Ovary (tissue), 9 donors: ENCODE data around the gene FOXK2. TPM values are rescaled to one million over a fixed set of nuclear protein-coding genes. Genes with fewer than 3 reads are reported as not detected.

Experiments
- DNase-seq, 5 donors: peaks; one replicate each; pipeline ENCODE4 v3.0.0-alpha.2; 2019 to 2020
- H3K27ac ChIP-seq, 2 donors: fragments of 200-600 bp; one replicate each; pipeline versions ENCODE4 v1.5.1 to v1.8.0; 2019 to 2022
- H3K27me3 ChIP-seq: fragments of 200-600 bp; one replicate; pipeline ENCODE4 v1.8.0; 2022
- H3K36me3 ChIP-seq: fragments of 200-600 bp; sonication (generic); one replicate; pipeline ENCODE4 v1.5.1; 2019
- H3K4me1 ChIP-seq: one replicate; pipeline ENCODE4 v1.8.1; 2013; ENCODE audit warnings: mild to moderate bottlenecking, moderate library complexity; ENCODE audit not compliant: insufficient read depth
- H3K4me3 ChIP-seq: fragments of 200-600 bp; sonication (generic); one replicate; pipeline ENCODE4 v1.5.1; 2017
- H3K9me3 ChIP-seq, 2 donors: fragments of 200-600 bp in 1 of 2; sonication (generic) in 1 of 2; one replicate each; pipeline versions ENCODE4 v1.5.1 to v1.8.1; 2013 to 2019; ENCODE audit warnings: mild to moderate bottlenecking in 1 of 2, moderate library complexity in 1 of 2
- EP300 ChIP-seq: sonication (generic); formaldehyde crosslinking; IDR thresholded peaks from one replicate; pipeline ENCODE4 v1.6.1; 2017; ENCODE audit warnings: antibody characterized with exemption
- POLR2A ChIP-seq: fragments of 450-650 bp; IDR thresholded peaks from one replicate; pipeline ENCODE4 v1.6.1; 2017; ENCODE audit warnings: antibody characterized with exemption, mild to moderate bottlenecking, moderate library complexity
- WGBS, 3 donors: extraction: QIAGEN DNeasy Blood & Tissue Kit in 1 of 3; methylation state at CpG; one replicate each; pipeline versions ENCODE4 v1.1.5 to v1.1.7; 2013 to 2017; 5-methylcytosine and 5-hydroxymethylcytosine counted together
- intact Hi-C, 4 donors: fragments of 100-400 bp; cut with DNase I; formaldehyde crosslinking; loops; one replicate each; pipeline versions ENCODE4 v1.11.0 to v1.15.1; 2022 to 2023
- polyA plus RNA-seq, 2 donors: library from polyadenylated mRNA; stranded (reverse); fragments of 200-250 nt in 1 of 2; fragments of 350-450 nt in 1 of 2; fragmentation: Illumina TruSeq in 1 of 2; extraction: RNeasy Lipid Tissue Mini Kit (QIAGEN cat#74804) in 1 of 2; gene quantifications; one replicate each; pipeline ENCODE4 v1.2.3, GENCODE V29; 2013 to 2014
- total RNA-seq, 7 donors: library from RNA; depleted of rRNA in 2 of 7; stranded (reverse); fragments of >200 nt in 2 of 7; fragmentation: NEBNext Ultra II Directional in 3 of 7; extraction: Animal tissue kit (Norgen Biotek cat#: 25700) in 3 of 7; gene quantifications; one replicate each; pipeline versions ENCODE4 v1.1.0 to v1.2.4, GENCODE V29; 2016 to 2023
- TF ChIP-seq, protein P1 (sequence below), 3 donors: fragments of 450-650 bp in 2 of 3; fragments of 200-600 bp in 1 of 3; IDR thresholded peaks; one replicate each; pipeline versions ENCODE4 v1.5.1 to v1.8.0; 2016 to 2022; ENCODE audit warnings: antibody characterized with exemption in 3 of 3, mild to moderate bottlenecking in 1 of 3
- donor health status: DM: no; HTN: no; CAD: no; lungs with moderate emphysema.
- donor health status: DM: no; HTN: no; CAD: no.
- donor health status: Bipolar disorder and iron deficiency.
- donor health status: DM: yes; HTN: yes; CAD: no.
- donor health status: DM: no; HTN: no; CAD: no.
- donor health status: DM: yes; HTN: yes; CAD: no.

Gene FOXK2
- total and polyA plus RNA-seq, 9 donors = 19.1 to 67.6 (median 43.0) TPM

DNA sequence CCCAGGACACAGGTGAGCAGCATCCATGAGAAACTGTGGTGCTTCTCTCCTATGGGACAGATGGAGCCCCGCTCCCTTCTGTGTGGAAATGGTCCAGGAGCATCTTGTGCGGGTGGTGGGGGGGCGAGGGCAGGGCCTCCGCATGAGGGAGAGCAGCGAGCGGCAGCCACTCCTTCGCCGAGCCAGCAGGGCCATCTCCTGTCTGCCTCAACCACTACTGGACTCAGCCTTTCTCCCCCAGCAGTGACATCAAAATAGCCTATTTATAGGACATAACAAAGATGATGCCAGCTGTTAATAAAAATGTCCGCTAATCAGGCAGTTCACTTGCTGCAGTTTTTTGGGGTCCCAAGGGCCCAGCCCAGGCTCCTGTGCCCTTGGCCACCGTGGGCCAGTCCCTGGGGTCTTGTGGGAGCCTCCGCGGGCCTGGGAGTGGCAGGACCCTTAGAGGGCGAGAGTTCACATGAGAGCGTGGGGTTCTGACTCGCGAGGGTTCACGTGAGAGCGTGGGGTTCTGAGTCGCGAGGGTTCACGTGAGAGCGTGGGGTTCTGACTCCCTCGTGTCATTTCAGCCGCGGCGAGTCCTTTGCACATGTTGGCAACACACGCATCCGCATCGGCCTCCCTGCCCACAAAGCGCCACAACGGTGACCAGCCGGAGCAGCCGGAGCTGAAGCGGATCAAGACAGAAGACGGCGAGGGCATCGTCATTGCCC is 81.4 kb downstream of the FOXK2 start:
- 93 to 95% (median 94%) methylated on average over 37 of the region's 37 CpGs for WGBS, 3 donors
- Histone ChIP-seq H3K27ac (no peak overlapping the region), H3K36me3 (no peaks in the 10 kb centered on the region), H3K27me3 (no peaks in the 10 kb centered on the region), H3K4me1 (peaks cover 2% of the 10 kb centered on the region), H3K4me3 (no peak overlapping the region), H3K9me3 (no peaks in the 10 kb centered on the region)
- TF ChIP-seq, protein P1, sequence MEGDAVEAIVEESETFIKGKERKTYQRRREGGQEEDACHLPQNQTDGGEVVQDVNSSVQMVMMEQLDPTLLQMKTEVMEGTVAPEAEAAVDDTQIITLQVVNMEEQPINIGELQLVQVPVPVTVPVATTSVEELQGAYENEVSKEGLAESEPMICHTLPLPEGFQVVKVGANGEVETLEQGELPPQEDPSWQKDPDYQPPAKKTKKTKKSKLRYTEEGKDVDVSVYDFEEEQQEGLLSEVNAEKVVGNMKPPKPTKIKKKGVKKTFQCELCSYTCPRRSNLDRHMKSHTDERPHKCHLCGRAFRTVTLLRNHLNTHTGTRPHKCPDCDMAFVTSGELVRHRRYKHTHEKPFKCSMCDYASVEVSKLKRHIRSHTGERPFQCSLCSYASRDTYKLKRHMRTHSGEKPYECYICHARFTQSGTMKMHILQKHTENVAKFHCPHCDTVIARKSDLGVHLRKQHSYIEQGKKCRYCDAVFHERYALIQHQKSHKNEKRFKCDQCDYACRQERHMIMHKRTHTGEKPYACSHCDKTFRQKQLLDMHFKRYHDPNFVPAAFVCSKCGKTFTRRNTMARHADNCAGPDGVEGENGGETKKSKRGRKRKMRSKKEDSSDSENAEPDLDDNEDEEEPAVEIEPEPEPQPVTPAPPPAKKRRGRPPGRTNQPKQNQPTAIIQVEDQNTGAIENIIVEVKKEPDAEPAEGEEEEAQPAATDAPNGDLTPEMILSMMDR (IDR thresholded peaks at IDR 0.05) = no peak
- DNase-seq = no peak
- intact Hi-C loops = no loop called here

DNA sequence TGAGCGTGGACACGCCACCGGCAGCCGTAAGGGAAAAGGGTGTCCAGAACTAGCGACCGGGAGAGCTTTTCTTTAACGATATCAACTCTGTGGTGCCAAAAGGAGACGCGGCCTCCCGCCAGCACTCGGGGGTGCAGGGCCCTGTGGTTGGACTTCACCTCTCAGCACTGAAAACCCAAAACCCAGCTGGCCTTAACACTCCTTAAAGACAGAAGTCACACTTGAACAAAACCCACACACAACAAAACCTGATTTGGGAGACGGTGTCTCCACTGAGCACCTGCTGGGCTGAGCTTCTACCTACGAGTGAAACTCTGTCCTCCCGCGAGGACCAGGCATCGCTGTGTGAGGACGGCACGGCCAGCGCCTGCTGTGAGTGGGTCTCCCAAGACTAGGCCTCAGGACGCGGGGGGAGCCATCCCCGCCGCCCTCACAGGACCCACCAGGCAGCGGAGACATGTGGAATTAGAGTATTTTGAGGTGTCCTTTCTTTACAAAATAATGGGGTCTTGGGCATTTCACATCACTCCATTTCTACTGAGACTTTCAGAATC is 82.0 kb downstream of the FOXK2 start:
- intact Hi-C loops = no loop called here
- TF ChIP-seq, protein P1 (IDR thresholded peaks at IDR 0.05) = no peak
- TF ChIP-seq EP300 (no peak), POLR2A (no peak)
- Histone ChIP-seq H3K9me3 (no peaks in the 10 kb centered on the region), H3K4me3 (no peak overlapping the region), H3K36me3 (no peaks in the 10 kb centered on the region), H3K4me1 (peaks cover 2% of the 10 kb centered on the region), H3K27ac (peak overlapping the region in 1 of 2 donors; percentile 48), H3K27me3 (no peaks in the 10 kb centered on the region)
- no peak for DNase-seq
- 91 to 96% (median 94%) methylated on average over 24 of the region's 24 CpGs for WGBS, 3 donors

DNA sequence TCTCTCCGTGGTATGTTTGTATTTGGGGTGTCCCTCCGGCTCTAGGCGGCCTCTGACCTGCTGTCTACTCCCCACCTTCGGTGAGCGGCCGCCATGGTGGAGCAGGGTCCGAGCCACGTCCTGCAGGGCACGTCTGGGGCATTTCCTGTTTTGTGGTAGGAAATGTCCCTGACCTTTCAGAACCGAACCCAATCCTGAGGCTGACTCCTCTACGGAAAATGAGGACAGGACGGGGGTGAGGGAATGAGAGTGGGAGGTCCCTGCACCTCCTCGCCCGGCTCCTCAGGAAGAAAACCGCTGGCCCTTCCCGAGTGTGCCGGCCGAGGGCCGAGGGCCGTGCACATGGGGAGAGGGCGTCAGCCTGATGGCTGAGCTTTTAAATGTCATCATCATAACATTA is 83.0 kb downstream of the FOXK2 start:
- Histone ChIP-seq H3K4me3 (no peak overlapping the region), H3K4me1 (peaks cover 2% of the 10 kb centered on the region), H3K27ac (peak overlapping the region in 1 of 2 donors; percentile 48), H3K9me3 (no peaks in the 10 kb centered on the region), H3K27me3 (no peaks in the 10 kb centered on the region), H3K36me3 (no peaks in the 10 kb centered on the region)
- DNase-seq = peak in 1 of 5 donors; percentile 43
- TF ChIP-seq, protein P1 (IDR thresholded peaks at IDR 0.05) = no peak
- TF ChIP-seq EP300 (no peak), POLR2A (no peak)
- intact Hi-C loops = no loop called here
- WGBS, 3 donors = 35 to 57% (median 45%) methylated on average over 21 of the region's 21 CpGs

DNA sequence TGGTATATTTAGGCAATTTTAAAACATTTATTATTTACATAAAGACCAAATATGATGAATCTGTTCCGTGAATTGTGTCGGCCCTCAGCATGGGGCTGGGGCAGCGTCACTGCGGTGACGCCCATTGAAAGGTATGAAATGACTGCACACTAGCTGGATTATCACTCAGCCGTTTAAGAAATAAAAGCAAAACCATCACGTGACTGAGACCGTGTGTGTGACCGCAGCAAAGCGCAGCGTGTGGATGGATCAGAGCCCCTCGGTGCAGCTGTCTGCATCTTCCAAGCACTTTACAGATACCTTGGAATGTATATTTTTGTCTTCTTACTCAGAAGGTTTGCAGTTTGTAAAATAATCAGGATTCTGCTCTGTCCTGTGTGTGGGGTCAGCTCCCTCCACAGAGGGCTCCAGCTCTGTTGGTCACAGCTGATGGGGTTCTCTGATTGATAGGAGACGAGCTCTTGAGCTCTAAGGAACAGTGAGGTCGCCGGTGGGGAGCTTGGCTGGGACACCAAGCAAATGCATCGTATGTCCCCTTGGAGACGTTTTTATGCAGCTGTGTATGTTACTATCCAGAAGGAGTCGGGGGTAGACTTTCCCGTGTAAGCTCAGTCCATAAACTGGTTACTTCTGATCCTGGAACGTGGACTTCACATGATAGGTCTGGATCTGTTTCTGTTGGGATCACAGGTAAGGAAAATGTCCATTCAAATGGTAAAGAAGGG is 83.6 kb downstream of the FOXK2 start:
- TF ChIP-seq POLR2A = no peak
- TF ChIP-seq EP300 = no peak
- TF ChIP-seq, protein P1 (IDR thresholded peaks at IDR 0.05) = no peak
- WGBS, 3 donors = 66 to 79% (median 67%) methylated on average over 20 of the region's 20 CpGs
- no peaks in the 10 kb centered on the region for H3K27me3 ChIP-seq
- no peak overlapping the region for H3K4me3 ChIP-seq
- H3K27ac ChIP-seq = peak overlapping the region in 1 of 2 donors; percentile 48
- no peaks in the 10 kb centered on the region for H3K36me3 ChIP-seq
- intact Hi-C loops = no loop called here
- no peaks in the 10 kb centered on the region for H3K9me3 ChIP-seq
- no peak for DNase-seq
- peaks cover 2% of the 10 kb centered on the region for H3K4me1 ChIP-seq
